ENCODE results near the gene PRG3. TPM values are rescaled to one million over a fixed set of nuclear protein-coding genes. Genes with fewer than 3 reads are reported as not detected.

The PRG3 gene
- total and polyA plus RNA-seq, 3 experiments from 2014 or later: not detected

- H3K27ac Mint-ChIP-seq: no peak overlapping the region
- POLR2A ChIA-PET: no interaction called here
- H3K27me3 Mint-ChIP-seq: peaks cover 2 to 31% of the 10 kb centered on the region in 2 donors
- Histone ChIP-seq H3K27ac (ENCODE audit: low read depth, low read length) (no peak overlapping the region), H3K4me1 (ENCODE audit: insufficient read depth, low read length) (no peaks in the 10 kb centered on the region), H3K9me3 (ENCODE audit: low read length) (no peaks in the 10 kb centered on the region), H3K36me3 (ENCODE audit: insufficient read depth, low read length) (no peaks in the 10 kb centered on the region), H3K27me3 (ENCODE audit: insufficient read depth, low read length, poor library complexity, severe bottlenecking) (no peaks in the 10 kb centered on the region), H3K4me3 (ENCODE audit: low read length) (no peak overlapping the region)
- DNase-seq: no peak
- CTCF ChIA-PET: interaction anchor here (2.6 kb wide), 1 partner anchor 9 kb away, joined by 14 read pairs; no protein-coding TSS in a partner anchor
- H3K36me3 Mint-ChIP-seq: peaks cover 0 to 5% (median 0%) of the 10 kb centered on the region in 3 donors
- H3K9me3 Mint-ChIP-seq: no peaks in the 10 kb centered on the region
- H3K4me1 Mint-ChIP-seq: no peaks in the 10 kb centered on the region
- no peak overlapping the region for H3K4me3 Mint-ChIP-seq
These were observed 22.0 kb downstream of the PRG3 start for GRCh38 chr11:57358991-57359390.

GRCh38 chr11:57358543-57358961 lies 22.4 kb downstream of the PRG3 start:
- CTCF ChIA-PET: no interaction called here
- Mint-ChIP-seq H3K4me1 (no peaks in the 10 kb centered on the region), H3K27me3 (peaks cover 1 to 29% of the 10 kb centered on the region in 2 donors), H3K9me3 (no peaks in the 10 kb centered on the region), H3K36me3 (peaks cover 0 to 5% (median 0%) of the 10 kb centered on the region in 3 donors), H3K4me3 (no peak overlapping the region), H3K27ac (no peak overlapping the region)
- H3K4me3 ChIP-seq (ENCODE audit: low read length): no peak overlapping the region
- H3K27me3 ChIP-seq (ENCODE audit: insufficient read depth, low read length, poor library complexity, severe bottlenecking): no peaks in the 10 kb centered on the region
- no peaks in the 10 kb centered on the region for H3K36me3 ChIP-seq (ENCODE audit: insufficient read depth, low read length)
- no peaks in the 10 kb centered on the region for H3K4me1 ChIP-seq (ENCODE audit: insufficient read depth, low read length)
- POLR2A ChIA-PET: no interaction called here
- no peak overlapping the region for H3K27ac ChIP-seq (ENCODE audit: low read depth, low read length)
- H3K9me3 ChIP-seq (ENCODE audit: low read length): no peaks in the 10 kb centered on the region
- DNase-seq: no peak

GRCh38 chr11:57357856-57358255 lies 23.1 kb downstream of the PRG3 start:
- H3K4me1 Mint-ChIP-seq: no peaks in the 10 kb centered on the region
- peaks cover 1 to 25% of the 10 kb centered on the region in 2 donors for H3K27me3 Mint-ChIP-seq
- CTCF ChIA-PET: interaction anchor here (2.3 to 2.5 kb wide), 2 partner anchors 10 to 13 kb away, joined by 6 to 8 read pairs; no protein-coding TSS in a partner anchor

GRCh38 chr11:57357310-57357709 lies 23.6 kb downstream of the PRG3 start:
- DNase-seq: no peak
- H3K4me3 Mint-ChIP-seq: no peak overlapping the region
- H3K9me3 Mint-ChIP-seq: no peaks in the 10 kb centered on the region
- ChIA-PET CTCF (interaction anchor here (2.3 to 2.5 kb wide), 2 partner anchors 10 to 12 kb away, joined by 6 to 8 read pairs; no protein-coding TSS in a partner anchor), POLR2A (no interaction called here)
- Histone ChIP-seq H3K4me3 (ENCODE audit: low read length) (no peak overlapping the region), H3K27ac (ENCODE audit: low read depth, low read length) (no peak overlapping the region), H3K9me3 (ENCODE audit: low read length) (no peaks in the 10 kb centered on the region), H3K36me3 (ENCODE audit: insufficient read depth, low read length) (no peaks in the 10 kb centered on the region), H3K4me1 (ENCODE audit: insufficient read depth, low read length) (no peaks in the 10 kb centered on the region), H3K27me3 (ENCODE audit: insufficient read depth, low read length, poor library complexity, severe bottlenecking) (no peaks in the 10 kb centered on the region)
- peaks cover 1 to 22% of the 10 kb centered on the region in 2 donors for H3K27me3 Mint-ChIP-seq
- no peak overlapping the region for H3K27ac Mint-ChIP-seq
- no peaks in the 10 kb centered on the region for H3K4me1 Mint-ChIP-seq
- peaks cover 0 to 5% (median 0%) of the 10 kb centered on the region in 3 donors for H3K36me3 Mint-ChIP-seq

More at GRCh38 chr11:57357856-57358255, 23.1 kb downstream of the PRG3 start:
- Mint-ChIP-seq H3K36me3 (peaks cover 0 to 5% (median 0%) of the 10 kb centered on the region in 3 donors), H3K27ac (no peak overlapping the region), H3K9me3 (no peaks in the 10 kb centered on the region), H3K4me3 (no peak overlapping the region)
- Histone ChIP-seq H3K27me3 (ENCODE audit: insufficient read depth, low read length, poor library complexity, severe bottlenecking) (no peaks in the 10 kb centered on the region), H3K9me3 (ENCODE audit: low read length) (no peaks in the 10 kb centered on the region), H3K36me3 (ENCODE audit: insufficient read depth, low read length) (no peaks in the 10 kb centered on the region), H3K27ac (ENCODE audit: low read depth, low read length) (no peak overlapping the region), H3K4me3 (ENCODE audit: low read length) (no peak overlapping the region), H3K4me1 (ENCODE audit: insufficient read depth, low read length) (no peaks in the 10 kb centered on the region)
- no peak for DNase-seq
- POLR2A ChIA-PET: no interaction called here

GRCh38 chr11:57356268-57356667 lies 24.7 kb downstream of the PRG3 start:
- H3K36me3 Mint-ChIP-seq: peaks cover 0 to 2% (median 0%) of the 10 kb centered on the region in 3 donors
- Histone ChIP-seq H3K27ac (ENCODE audit: low read depth, low read length) (no peak overlapping the region), H3K4me3 (ENCODE audit: low read length) (no peak overlapping the region), H3K27me3 (ENCODE audit: insufficient read depth, low read length, poor library complexity, severe bottlenecking) (no peaks in the 10 kb centered on the region), H3K9me3 (ENCODE audit: low read length) (no peaks in the 10 kb centered on the region), H3K36me3 (ENCODE audit: insufficient read depth, low read length) (no peaks in the 10 kb centered on the region), H3K4me1 (ENCODE audit: insufficient read depth, low read length) (no peaks in the 10 kb centered on the region)
- ChIA-PET CTCF (interaction anchor here (2.3 to 2.5 kb wide), 2 partner anchors 9 to 11 kb away, joined by 6 to 8 read pairs; no protein-coding TSS in a partner anchor), POLR2A (no interaction called here)
- no peak overlapping the region for H3K27ac Mint-ChIP-seq
- peaks cover 1 to 18% of the 10 kb centered on the region in 2 donors for H3K27me3 Mint-ChIP-seq
- H3K4me3 Mint-ChIP-seq: no peak overlapping the region
- H3K4me1 Mint-ChIP-seq: no peaks in the 10 kb centered on the region
- no peak for DNase-seq
- peaks cover 0 to 4% (median 0%) of the 10 kb centered on the region in 5 donors for H3K9me3 Mint-ChIP-seq

GRCh38 chr11:57354699-57355098 lies 26.3 kb downstream of the PRG3 start:
- H3K36me3 ChIP-seq (ENCODE audit: insufficient read depth, low read length): no peaks in the 10 kb centered on the region
- H3K9me3 Mint-ChIP-seq: peaks cover 0 to 4% (median 0%) of the 10 kb centered on the region in 5 donors
- no peak overlapping the region for H3K4me3 ChIP-seq (ENCODE audit: low read length)
- peaks cover 5 to 18% of the 10 kb centered on the region in 2 donors for H3K27me3 Mint-ChIP-seq
- no peaks in the 10 kb centered on the region for H3K27me3 ChIP-seq (ENCODE audit: insufficient read depth, low read length, poor library complexity, severe bottlenecking)
- no peaks in the 10 kb centered on the region for H3K9me3 ChIP-seq (ENCODE audit: low read length)
- no peak for DNase-seq
- no peak overlapping the region for H3K27ac ChIP-seq (ENCODE audit: low read depth, low read length)
- H3K4me1 Mint-ChIP-seq: peaks cover 0 to 4% (median 3%) of the 10 kb centered on the region in 3 donors
- H3K27ac Mint-ChIP-seq: peak overlapping the region in 1 of 8 donors; percentile 9
- no peaks in the 10 kb centered on the region for H3K4me1 ChIP-seq (ENCODE audit: insufficient read depth, low read length)
- CTCF ChIA-PET: no interaction called here
- peaks cover 0 to 2% (median 0%) of the 10 kb centered on the region in 3 donors for H3K36me3 Mint-ChIP-seq
- POLR2A ChIA-PET: no interaction called here
- no peak overlapping the region for H3K4me3 Mint-ChIP-seq

GRCh38 chr11:57353852-57354251 lies 27.1 kb downstream of the PRG3 start:
- Histone ChIP-seq H3K27ac (ENCODE audit: low read depth, low read length) (no peak overlapping the region), H3K4me1 (ENCODE audit: insufficient read depth, low read length) (no peaks in the 10 kb centered on the region), H3K9me3 (ENCODE audit: low read length) (no peaks in the 10 kb centered on the region), H3K4me3 (ENCODE audit: low read length) (no peak overlapping the region), H3K27me3 (ENCODE audit: insufficient read depth, low read length, poor library complexity, severe bottlenecking) (no peaks in the 10 kb centered on the region), H3K36me3 (ENCODE audit: insufficient read depth, low read length) (no peaks in the 10 kb centered on the region)
- no peak overlapping the region for H3K4me3 Mint-ChIP-seq
- H3K27ac Mint-ChIP-seq: no peak overlapping the region
- H3K4me1 Mint-ChIP-seq: peaks cover 0 to 5% (median 3%) of the 10 kb centered on the region in 3 donors
- ChIA-PET CTCF (interaction anchor here (2.2 kb wide), 1 partner anchor 140 kb away, joined by 6 read pairs; no protein-coding TSS in a partner anchor), POLR2A (no interaction called here)
- peaks cover 0 to 4% (median 0%) of the 10 kb centered on the region in 5 donors for H3K9me3 Mint-ChIP-seq
- peaks cover 5 to 18% of the 10 kb centered on the region in 2 donors for H3K27me3 Mint-ChIP-seq
- peaks cover 0 to 2% (median 0%) of the 10 kb centered on the region in 3 donors for H3K36me3 Mint-ChIP-seq
- DNase-seq: no peak

- POLR2A ChIA-PET: no interaction called here
- Histone ChIP-seq H3K9me3 (ENCODE audit: low read length) (no peaks in the 10 kb centered on the region), H3K27ac (ENCODE audit: low read depth, low read length) (no peak overlapping the region), H3K4me3 (ENCODE audit: low read length) (no peak overlapping the region), H3K36me3 (ENCODE audit: insufficient read depth, low read length) (no peaks in the 10 kb centered on the region), H3K27me3 (ENCODE audit: insufficient read depth, low read length, poor library complexity, severe bottlenecking) (no peaks in the 10 kb centered on the region), H3K4me1 (ENCODE audit: insufficient read depth, low read length) (no peaks in the 10 kb centered on the region)
- Mint-ChIP-seq H3K36me3 (peaks cover 0 to 2% (median 0%) of the 10 kb centered on the region in 3 donors), H3K9me3 (peaks cover 0 to 4% (median 0%) of the 10 kb centered on the region in 5 donors), H3K27ac (no peak overlapping the region), H3K27me3 (peaks cover 5 to 18% of the 10 kb centered on the region in 2 donors), H3K4me1 (peaks cover 0 to 5% (median 3%) of the 10 kb centered on the region in 3 donors), H3K4me3 (no peak overlapping the region)
- CTCF ChIA-PET: interaction anchor here (1.0 to 2.3 kb wide), 3 partner anchors 9 to 140 kb away, joined by 3 to 7 read pairs (median 6); no protein-coding TSS in a partner anchor
- no peak for DNase-seq
These were observed 27.5 kb downstream of the PRG3 start for GRCh38 chr11:57353446-57353845.
